NCI-H2196 treated with DMSO at 0.1 percent for 48 hours (cell line): ENCODE data around the gene SEC14L5.
A peak's percentile ranks its signal among the peaks of the same experiment; 100 is the strongest.

Experiments
- DNase-seq: peaks from one replicate; lab custom pipeline; 2025; ENCODE audit not compliant: unreplicated experiment; lab: John Stamatoyannopoulos, UW

The SEC14L5 gene

DNA sequence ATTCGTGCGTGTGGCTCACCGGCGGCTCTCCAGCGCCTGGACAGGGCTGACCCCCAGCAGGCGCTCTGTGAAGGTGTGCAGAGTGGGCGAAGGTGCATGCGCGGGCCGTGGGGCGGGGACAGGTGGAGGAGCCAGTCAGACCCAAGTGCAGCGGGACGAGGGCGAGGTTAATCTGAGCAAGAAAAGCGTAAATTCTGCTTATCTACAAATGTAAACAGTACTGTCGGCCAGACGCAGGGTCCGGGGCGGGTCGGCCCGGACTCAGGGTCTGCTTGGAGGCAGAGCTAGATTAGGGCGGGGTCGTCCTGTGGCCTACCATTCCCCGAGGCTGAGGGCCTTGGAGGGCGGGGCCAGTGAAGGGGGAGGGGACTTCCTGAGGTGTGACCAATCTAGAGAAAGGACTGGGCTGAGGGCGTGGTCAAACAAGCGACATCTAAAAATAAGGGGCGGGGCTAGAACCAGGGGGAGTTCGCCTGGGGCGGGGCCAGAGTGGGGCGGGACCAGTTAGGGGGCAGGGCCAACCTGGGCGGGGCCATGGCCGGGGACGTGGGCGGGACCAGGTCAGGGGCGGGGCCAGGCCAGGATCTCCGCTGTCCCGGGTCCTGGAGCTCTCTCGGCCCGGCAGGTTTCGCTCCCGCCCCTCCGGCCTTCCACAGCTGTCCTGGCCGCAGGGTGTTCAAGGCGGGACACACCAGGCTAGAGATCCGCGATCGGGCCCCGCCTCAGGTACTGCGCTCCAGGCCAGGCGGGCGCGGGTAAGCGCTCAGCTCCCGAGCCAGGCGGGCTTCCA is at the start of gene SEC14L5:
Gene SEC14L5 (plus strand): TSS at position 611 of the 790 bp plus-strand sequence. CDS start 994 bp downstream, outside the sequence.
- DNase-seq, result peak; percentile 94

DNA sequence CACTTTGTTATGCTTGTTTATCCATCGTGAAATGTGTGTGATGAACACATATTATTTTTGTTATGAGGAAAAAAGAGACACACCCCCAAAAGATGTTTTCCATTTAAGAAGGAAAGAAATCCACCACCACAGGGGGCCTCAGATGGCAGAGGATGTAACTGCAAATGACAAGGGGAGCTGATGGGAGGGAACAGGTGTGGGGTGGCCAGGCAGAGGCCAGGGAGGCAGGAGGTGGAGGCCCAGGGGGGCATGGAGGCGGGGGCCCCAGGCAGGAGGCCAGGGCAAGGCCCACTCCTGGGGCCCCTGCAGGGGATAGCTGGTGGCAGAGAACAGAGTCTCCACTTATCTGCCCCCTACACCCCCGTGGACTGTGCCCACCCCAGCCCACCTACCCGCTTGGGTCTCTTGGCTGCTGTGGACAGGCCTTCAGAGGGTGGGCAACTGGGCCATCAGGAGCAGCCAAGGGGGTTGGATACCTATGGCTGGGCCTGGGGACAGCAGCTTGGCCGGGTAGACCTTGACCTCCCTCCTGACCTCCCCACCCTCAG is 49.2 kb upstream of the SEC14L5 start:
- no peak for DNase-seq

DNA sequence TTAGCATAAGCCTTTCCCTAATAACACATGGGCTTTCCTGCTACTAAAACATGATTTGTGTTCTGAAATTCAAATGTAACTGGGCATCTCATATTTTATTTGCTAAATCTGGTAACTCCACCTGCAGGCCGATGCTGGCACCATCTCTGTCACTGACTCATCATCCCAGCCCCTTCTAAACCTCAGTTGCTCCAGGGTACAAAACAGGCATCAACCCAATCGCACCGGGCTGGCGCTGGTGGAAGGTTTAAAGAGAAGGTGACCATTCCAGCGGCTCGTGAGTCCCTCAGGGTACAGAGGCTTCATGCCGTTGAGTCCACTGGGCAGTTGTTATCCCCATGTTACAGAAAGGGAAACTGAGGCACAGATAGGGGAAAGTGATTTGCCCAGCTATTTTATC is 48.3 kb upstream of the SEC14L5 start:
- no peak for DNase-seq

DNA sequence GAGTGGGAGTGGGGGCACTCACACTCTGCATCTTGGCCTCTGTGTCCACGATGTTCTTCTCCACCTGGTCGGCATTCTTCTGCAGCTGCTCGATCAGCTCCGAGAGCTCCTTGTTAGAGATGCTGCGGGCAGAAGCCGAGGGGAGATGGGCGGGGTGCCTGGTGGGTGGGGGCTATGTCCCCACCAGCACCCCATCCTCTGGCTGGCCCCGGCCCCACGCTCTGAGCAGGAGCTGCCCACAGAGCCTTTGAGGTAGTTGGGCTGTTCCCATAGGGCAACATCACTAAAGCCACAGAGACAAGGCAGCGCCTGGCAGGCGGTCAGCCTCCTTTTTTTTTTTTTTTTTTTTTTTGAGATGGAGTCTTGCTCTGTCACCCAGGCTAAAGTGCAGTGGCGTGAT is 47.3 kb upstream of the SEC14L5 start:
- DNase-seq, result no peak

DNA sequence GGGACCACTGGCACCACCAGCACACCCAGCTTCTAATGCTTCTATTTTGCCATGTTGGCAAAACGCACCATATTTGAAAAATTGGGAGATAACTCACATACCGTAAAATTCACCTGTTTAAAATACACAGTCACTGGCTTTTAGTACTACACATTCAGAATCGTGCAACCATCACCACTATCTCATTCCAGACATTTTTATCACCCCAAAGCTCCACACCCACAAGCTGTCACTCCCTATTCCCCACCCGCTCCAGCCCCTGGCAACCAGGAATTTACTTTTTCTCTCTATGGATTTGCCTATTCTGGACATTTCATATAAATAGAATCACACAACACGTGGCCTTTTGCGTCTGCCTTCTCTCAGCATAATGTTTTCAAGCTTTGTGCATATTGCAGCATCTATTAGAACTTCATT is 46.2 kb upstream of the SEC14L5 start:
- DNase-seq, result no peak

DNA sequence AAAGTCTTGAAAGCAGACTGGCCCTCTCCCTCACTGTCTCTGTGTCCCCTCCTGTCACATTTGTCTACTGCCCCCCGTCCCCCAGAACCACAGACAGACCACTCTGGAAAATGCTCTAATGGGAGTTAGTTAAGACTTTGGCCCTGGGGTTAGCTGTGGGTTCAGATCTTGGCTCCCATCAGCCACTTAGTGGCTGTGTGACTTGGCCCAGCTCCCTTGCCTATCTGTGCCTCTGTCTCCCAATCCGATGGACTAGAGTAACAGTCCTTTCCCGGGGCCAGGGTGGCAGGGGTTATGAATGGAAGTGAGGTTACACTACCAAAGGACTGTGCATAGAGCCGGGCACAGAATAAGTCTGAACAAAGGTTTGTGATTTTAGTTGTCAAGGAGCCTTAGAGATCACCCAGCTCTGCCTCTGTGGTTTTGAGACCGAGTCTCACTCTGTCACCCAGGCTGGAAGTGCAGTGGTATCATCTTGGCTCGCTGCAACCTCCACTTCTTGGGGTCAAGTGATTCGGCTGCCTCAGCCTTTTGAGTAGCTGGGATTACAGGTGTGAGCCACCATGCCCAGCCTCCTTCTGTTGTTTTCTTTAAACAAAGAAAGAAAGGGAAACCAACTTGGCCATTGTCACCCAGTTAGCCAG is 44.9 kb upstream of the SEC14L5 start:
- DNase-seq, result no peak

DNA sequence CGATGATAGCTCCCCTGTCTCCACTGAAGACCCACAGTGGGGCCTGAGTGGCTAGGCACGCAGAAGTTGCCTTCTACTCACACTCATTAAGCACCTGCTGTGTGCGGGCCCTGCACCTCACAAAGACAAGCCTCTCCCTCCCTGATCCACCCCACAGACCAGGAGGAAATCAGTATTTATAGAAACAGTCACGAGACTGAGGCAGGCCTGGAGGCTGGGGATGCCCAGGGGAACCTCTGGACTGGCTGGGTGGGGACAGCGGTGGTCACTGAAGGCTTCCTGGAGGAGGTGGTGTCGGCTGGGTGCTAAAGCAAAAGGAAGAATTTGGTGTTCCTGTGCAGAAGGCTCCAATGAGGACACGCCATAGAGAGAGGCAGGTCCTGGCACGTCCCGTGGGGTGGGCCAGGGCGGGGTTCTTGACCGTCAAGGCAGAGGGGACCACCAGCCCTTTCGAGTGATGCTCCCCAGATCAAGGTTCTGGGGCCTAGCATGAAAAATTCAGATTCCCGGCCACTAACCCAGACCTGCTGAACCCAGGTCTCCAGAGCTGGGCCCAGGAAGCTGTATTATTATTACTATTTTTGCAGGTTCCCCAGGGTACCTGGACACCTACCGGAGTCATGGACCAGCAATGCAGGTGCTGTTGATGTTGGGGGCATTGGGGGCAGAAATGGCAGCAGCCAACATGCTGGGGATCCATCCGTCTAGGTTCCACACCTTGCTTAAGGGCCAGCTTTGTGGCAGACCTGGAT is 44.2 kb upstream of the SEC14L5 start:
- DNase-seq, result no peak

DNA sequence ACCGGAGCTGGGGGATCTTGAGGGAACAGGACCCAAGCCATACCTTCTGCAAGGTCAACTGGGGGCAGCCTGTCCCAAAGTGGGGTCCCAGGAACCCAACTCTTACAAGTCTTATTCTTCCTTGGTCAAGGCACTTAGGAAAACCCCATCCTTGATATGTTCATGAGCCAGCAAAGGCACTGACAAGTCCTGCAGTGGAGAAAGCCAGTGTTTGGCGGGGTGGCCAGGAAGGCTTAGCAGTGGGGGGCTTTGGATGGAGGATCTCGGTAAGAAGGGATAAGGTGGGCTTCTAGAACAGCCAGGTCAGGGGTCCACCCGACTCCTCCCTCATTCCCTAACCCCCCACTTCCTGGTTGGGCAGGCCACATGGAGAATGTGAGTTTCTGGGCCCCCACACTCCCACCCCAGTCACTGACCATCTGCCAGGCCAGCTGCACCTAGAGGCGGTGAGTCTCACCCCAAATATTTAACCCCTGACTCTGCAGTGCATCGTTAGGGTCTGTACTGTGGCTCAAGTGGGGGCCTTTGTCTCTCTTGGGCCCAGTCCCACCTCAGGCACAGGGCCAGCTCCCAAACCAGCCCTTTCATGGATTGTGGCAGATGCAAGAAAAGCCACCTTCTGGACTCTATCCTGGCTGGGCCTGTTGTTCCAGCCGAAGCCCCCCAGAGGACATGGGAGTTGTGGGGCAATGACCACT is 43.5 kb upstream of the SEC14L5 start:
- DNase-seq, result no peak

DNA sequence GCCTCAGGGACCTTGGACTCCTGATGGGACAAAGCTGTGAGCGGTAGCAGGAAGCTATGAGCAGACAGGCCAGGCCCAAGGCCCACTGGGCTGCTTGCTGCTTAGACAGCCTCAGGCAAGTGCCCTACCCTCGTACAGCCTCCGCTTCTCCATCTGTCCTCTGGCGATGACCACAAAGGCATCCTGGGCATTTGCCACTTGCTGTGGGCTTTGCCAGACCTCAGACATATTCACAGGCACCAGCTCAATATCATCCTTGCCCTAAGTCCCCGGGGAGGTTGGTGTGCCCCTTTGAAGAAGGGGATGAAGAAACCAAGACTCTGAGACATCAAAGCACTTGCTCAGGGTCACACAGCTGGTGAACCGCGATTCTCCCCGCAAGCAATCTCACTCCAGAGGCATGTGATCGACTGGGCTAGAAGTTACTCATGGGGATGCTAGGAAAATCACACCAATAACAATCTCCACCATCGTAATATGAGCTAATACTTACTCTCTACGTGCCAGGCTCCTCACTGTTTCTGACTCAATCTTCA is 42.8 kb upstream of the SEC14L5 start:
- DNase-seq, result no peak

DNA sequence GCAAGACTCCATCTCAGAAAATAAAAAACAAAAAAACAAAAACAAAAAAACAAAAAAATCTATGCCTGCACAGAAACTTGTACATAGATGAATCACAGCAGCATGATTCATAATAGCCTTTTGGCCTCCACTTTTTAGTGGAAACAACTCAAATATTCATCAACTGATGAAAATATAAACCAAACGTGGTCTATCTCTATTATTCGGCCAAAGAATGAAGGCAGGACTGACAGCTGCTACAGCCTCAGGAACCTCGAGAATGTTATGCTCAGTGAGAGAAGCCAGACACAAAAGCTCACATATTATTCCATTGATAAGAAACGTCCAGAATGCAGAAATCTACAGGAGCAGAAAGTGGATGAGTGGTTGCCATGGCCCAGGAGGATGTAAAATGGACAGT is 41.0 kb upstream of the SEC14L5 start:
- no peak for DNase-seq

DNA sequence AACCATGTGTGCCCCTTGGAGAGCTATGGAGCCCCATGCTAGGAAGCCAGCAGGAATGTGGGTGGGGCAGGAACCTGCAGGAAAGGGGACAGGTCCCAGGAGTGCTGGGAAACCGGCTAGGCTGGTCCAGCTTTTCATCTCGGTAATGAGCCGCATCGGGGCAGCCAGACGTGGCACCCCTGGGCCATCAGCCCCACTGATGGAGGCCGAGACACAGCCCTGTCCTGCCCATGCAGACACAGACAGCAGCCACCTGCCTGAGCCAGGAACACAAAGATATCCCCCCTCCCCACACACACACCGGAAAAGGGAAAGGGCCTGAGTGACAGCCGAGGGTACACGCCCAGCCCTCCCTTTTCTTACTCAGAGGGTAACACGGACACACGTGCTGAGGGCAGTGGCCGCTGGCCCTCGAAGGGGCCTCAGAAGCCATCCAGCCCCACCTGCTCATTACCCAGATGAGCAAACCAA is 39.3 kb upstream of the SEC14L5 start:
- no peak for DNase-seq

DNA sequence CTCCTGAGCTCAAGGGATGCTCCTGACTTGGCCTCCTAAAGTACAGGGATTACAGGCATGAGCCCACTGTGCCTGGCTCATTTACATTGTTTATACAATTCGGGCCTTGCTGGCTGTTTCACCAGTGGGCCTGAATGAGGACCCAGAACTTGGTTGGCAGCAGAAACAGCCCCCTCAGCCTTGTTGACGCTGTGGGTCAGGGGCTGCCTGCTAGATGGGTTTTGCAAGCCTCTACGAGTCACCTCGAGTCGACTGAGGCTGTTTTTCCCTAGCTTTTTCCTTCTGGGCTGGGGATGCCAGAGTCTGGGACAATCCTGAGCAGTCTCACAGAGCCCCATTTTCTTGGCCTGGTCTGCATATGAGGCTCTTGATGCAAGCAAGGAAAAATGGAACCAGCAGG is 37.3 kb upstream of the SEC14L5 start:
- DNase-seq, result no peak

DNA sequence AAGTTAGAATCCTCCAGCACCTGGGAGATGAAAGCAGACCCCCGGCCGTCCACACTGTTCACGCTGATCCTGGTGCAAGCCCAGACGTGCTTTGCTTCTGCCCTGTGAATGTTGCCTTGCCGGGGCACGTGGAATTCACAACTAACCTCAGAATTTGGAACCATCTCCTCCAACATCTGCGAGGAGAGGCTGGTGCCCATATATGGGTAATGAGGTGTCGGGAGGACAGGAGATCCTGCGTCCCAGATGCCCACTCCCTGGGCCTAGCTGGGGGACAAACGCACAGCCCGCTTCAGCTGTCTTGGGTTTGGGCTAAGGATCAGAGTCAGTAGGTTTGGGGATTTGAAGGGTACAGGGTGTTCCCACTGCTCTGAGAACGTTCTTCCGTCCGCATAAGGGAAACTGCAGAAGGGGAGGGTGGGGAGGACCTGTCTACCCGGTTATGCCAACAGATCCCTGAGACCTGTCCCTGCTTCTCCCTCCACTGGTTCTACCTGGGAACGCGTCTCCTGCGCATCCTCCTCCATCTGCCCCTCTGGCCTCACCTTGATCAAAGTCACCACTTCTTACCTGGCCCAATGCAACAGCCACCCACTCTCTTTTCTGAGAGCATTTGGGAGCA is 35.3 kb upstream of the SEC14L5 start:
- DNase-seq, result no peak

DNA sequence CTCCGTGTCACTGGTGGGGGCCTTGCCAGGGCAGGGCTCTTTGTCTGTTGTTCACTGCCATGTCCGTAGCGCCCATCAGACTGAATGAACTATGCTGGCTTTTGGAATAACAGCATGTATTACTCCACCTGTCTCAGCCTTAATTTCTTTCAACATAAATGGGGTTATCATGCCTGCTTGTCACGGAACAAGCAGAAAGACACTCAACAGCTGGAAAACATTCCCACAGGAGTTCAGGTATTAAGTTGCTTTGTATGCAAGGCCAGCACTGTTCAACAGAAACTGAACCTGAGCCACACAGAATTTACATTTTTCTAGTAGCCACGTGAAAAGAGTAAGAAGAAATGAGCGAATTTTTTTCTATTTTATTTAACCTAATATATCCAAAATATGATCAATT is 34.3 kb upstream of the SEC14L5 start:
- no peak for DNase-seq

DNA sequence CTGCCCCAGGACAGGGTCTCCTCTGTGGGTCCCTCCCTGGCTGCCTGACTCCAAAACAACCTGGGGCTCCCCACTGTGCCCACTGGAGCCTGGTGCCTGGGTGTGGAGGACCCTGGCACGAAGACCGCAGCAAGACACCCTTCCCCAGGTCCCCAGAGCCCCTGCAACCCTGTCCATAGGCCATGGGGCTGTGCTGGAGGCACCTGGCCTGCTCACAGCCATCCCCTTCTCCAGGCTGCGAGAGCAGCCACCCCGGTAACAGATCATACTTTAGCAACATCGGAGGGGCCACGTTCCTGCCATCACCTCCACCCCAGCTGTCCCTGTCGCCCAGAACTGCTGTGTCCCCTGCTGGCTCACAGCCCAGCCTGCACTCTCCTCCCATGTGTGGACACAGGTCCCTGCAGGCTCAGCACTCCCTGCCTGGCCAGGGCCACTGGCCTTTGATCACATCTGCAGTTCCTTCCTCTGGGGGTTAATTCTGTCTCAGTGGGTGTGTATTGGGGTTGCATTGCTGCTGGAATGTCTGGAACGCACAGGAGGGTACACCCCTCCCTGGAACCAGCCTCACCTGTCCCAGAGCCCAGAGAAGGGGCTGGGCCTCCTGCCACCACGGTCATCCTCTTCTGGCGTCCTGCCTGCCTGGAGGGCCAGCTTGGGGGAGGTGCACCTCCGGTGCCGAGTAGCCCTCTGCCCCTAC is 33.4 kb upstream of the SEC14L5 start:
- DNase-seq, result peak; percentile 39

DNA sequence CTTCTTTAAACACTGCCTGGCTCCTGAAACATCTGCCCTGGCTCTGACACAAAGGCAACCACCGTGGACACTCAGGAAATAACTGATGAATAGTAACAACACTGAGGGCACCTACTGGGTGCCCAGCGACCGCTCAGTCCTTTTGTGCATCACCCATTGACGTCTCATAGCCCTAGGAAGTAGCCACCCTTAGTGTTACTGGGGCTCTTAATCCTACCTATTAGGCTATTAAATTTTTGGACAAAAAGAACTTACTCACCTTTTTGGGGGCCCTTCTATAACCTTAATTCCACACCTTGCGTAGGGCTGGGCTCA is 32.9 kb upstream of the SEC14L5 start:
- DNase-seq, result no peak

DNA sequence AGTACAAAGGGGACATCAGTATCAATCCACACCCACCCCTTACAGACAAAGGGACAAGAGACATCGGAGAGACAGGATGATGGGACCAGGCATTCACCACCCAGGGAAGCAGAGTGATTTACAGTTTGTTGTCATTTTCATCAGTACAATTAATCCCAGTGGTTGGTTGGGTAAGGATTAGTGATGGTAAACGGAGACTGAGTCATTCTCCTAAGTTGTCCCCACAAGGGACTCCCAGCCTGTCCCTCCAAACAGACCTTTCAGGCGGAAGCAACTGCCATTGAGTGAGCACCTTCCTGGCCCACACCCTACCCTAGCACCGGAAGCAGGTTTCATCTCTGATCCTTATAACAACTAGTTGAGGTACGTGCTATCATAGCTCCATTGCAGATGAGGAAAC is 32.3 kb upstream of the SEC14L5 start:
- no peak for DNase-seq

DNA sequence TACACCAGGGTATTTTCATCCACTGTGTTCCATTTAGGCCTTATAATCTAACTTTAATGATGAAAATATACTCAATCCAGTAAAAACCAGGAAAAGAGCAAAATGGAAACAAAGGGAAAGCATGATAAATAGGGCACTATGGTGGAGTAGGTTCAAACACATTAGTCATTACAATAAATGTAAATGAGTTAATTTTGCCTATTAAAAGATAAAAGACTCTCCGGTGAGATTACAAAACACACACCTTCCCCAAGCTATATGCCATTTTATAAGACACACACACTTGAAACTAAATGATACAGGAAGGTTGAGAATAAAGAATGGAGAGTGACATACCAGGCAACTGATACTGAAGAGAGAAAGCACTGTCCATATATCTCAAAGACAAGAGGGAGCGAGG is 31.2 kb upstream of the SEC14L5 start:
- DNase-seq, result no peak

DNA sequence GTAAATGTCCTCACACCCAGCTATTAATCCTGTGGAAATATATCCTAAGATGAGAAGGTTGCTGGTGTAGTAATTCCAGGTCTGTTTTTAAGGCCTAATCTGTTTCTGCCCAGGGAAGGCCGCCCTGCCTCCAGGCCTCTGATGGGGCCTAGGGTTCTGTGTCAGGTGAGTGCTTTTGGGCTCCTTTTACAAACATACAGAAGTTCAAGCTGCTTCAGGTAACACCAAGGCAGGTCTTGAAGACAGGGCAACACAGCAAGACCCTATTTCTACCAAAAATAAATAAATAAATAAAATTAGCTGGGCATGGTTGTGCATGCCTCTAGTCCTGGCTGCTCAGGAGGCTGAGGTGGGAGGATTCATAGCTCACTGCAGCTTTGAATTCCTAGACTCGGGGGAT is 30.5 kb upstream of the SEC14L5 start:
- DNase-seq, result no peak

DNA sequence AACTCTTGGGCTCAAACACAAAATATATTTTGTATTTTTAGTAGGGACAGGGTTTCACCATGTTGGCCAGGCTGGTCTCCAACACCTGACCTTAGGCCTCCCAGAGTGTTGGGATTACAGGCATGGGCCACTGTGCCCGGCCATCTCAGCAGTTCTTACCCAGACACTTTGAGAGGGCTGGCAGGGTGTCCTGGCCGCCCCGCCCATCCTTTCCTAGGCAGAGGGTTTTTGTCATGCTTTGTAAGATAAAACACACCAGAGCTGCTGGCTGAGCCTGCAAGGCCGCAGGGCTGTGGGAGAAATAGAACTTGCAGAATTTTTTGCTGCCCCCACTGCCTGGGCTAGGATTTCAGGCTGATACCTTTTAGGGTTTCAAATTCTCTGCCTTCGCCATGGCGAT is 29.9 kb upstream of the SEC14L5 start:
- DNase-seq, result no peak
